SU-DHL-6 (cell line): Measurements from ENCODE around the gene DHRS12.

ENCODE experiments used
- H2AFZ ChIP-seq: fragments of 200-600 bp; sonication (generic); 2 replicates; pipeline ENCODE4 v1.6.1; 2014; ENCODE audit warnings: low read depth, mild to moderate bottlenecking, moderate library complexity, mixed read lengths, antibody characterized with exemption, low read length; ENCODE audit not compliant: severe bottlenecking
- H3F3A ChIP-seq: fragments of 200-600 bp; shearing (Covaris generic); 2 replicates; pipeline ENCODE4 v1.6.0; 2016; ENCODE audit warnings: antibody characterized with exemption, mild to moderate bottlenecking; ENCODE audit not compliant: insufficient read depth
- H3K27ac ChIP-seq: fragments of 200-600 bp; sonication (generic); 2 replicates; pipeline ENCODE4 v1.5.1; 2016; ENCODE audit warnings: low read depth, mild to moderate bottlenecking, low read length, moderate library complexity, mixed read lengths
- H3K27me3 ChIP-seq: fragments of 200-600 bp; sonication (generic), shearing (Covaris generic); 2 replicates; pipeline ENCODE4 v1.6.0; 2014; ENCODE audit warnings: mild to moderate bottlenecking, low read length
- H3K36me3 ChIP-seq: fragments of 200-600 bp; sonication (generic); 2 replicates; pipeline ENCODE4 v1.6.1; 2014; ENCODE audit warnings: mild to moderate bottlenecking, low read length, mixed read lengths
- H3K4me2 ChIP-seq: fragments of 300-600, 200-600 bp; shearing (Covaris generic), sonication (generic); 2 replicates; pipeline ENCODE4 v1.6.0; 2014; ENCODE audit warnings: low read length, low read depth, mild to moderate bottlenecking; ENCODE audit not compliant: poor library complexity, severe bottlenecking
- H3K4me3 ChIP-seq: fragments of 200-600 bp; sonication (generic); 2 replicates; pipeline ENCODE4 v1.5.1; 2014; ENCODE audit warnings: antibody characterized with exemption, low read length, mild to moderate bottlenecking, mixed read lengths; ENCODE audit not compliant: insufficient read depth, poor library complexity, severe bottlenecking
- H3K79me2 ChIP-seq: fragments of 200-600 bp; sonication (generic); 2 replicates; pipeline ENCODE4 v1.6.1; 2014; ENCODE audit warnings: mild to moderate bottlenecking, low read length, moderate library complexity; ENCODE audit not compliant: insufficient read depth
- H3K9ac ChIP-seq: fragments of 200-600 bp; sonication (generic); 2 replicates; pipeline ENCODE4 v1.7.0; 2014; ENCODE audit warnings: mild to moderate bottlenecking, low read length
- H3K9me2 ChIP-seq: fragments of 200-600 bp; sonication (generic); replicated peaks from 2 replicates; pipeline ENCODE4 v1.6.1; 2014; ENCODE audit warnings: low read length; ENCODE audit not compliant: insufficient read depth
- H3K9me3 ChIP-seq: fragments of 200-600 bp; sonication (generic); 2 replicates; pipeline ENCODE4 v1.6.1; 2014; ENCODE audit warnings: low read length, mixed read lengths; ENCODE audit not compliant: insufficient read depth
- H4K20me1 ChIP-seq: fragments of 200-600 bp; sonication (generic); 2 replicates; pipeline ENCODE4 v1.6.1; 2014; ENCODE audit warnings: low read depth, mild to moderate bottlenecking, antibody characterized with exemption, low read length, moderate library complexity, mixed read lengths
- CTCF ChIP-seq: fragments of 200-600 bp; sonication (generic); IDR thresholded peaks from one replicate; pipeline ENCODE4 v1.5.1; 2017; ENCODE audit warnings: antibody characterized with exemption, mild to moderate bottlenecking, low read length, moderate library complexity; ENCODE audit not compliant: insufficient read depth, poor library complexity, severe bottlenecking
- EZH2phosphoT487 ChIP-seq: fragments of 200-600 bp; sonication (generic), shearing (Covaris generic); conservative IDR thresholded peaks from 2 replicates; pipeline ENCODE4 v1.6.1; 2018; ENCODE audit warnings: mild to moderate bottlenecking, antibody characterized with exemption, low read length, moderate library complexity, mixed read lengths

The DHRS12 gene

GRCh38 chr13:51768976-51769375 lies 35.0 kb downstream of the DHRS12 start:
- Histone ChIP-seq H3K79me2 (no peaks in the 10 kb centered on the region), H2AFZ (no peak overlapping the region), H4K20me1 (no peaks in the 10 kb centered on the region), H3K27ac (no peak overlapping the region), H3K9me2 (no peaks in the 10 kb centered on the region), H3K4me2 (no peak overlapping the region), H3K36me3 (no peaks in the 10 kb centered on the region), H3K4me3 (no peak overlapping the region), H3F3A (no peaks in the 10 kb centered on the region), H3K9ac (no peak overlapping the region), H3K27me3 (no peaks in the 10 kb centered on the region), H3K9me3 (no peaks in the 10 kb centered on the region)
- TF ChIP-seq EZH2phosphoT487 (no peak), CTCF (no peak)

- TF ChIP-seq EZH2phosphoT487: no peak
- no peak for TF ChIP-seq CTCF
- H3K36me3 ChIP-seq: no peaks in the 10 kb centered on the region
- no peak overlapping the region for H2AFZ ChIP-seq
- H4K20me1 ChIP-seq: no peaks in the 10 kb centered on the region
- H3K9ac ChIP-seq: no peak overlapping the region
- no peaks in the 10 kb centered on the region for H3F3A ChIP-seq
- H3K27ac ChIP-seq: no peak overlapping the region
- H3K79me2 ChIP-seq: no peaks in the 10 kb centered on the region
- H3K9me3 ChIP-seq: no peaks in the 10 kb centered on the region
- no peaks in the 10 kb centered on the region for H3K27me3 ChIP-seq
- no peaks in the 10 kb centered on the region for H3K9me2 ChIP-seq
- H3K4me3 ChIP-seq: no peak overlapping the region
- H3K4me2 ChIP-seq: no peak overlapping the region
These were observed 35.5 kb downstream of the DHRS12 start for GRCh38 chr13:51768378-51768921.

DNA sequence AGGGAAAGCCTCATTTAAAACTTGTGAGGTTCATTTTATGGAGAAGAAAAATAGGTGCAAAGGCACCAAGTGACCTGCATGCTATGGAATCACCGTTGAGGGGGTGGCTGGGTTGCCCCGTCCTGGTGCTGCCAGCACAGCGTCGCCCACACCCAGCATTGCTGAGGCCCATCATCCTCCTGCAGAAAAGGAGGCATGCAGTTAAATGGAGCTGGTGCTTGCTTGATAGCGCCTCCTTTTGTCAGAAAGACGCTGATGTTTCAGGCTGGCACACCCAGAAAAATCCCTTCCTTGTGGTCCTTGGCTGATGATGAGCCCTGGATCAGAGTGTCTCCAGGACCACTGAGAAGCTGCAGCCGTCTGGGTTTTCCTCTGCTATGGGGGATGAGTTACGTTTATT lies 36.9 kb downstream of the DHRS12 start:
- no peaks in the 10 kb centered on the region for H3K79me2 ChIP-seq
- no peaks in the 10 kb centered on the region for H3K9me3 ChIP-seq
- no peaks in the 10 kb centered on the region for H3K36me3 ChIP-seq
- H3K9ac ChIP-seq: no peak overlapping the region
- TF ChIP-seq CTCF: no peak
- no peak for TF ChIP-seq EZH2phosphoT487
- H2AFZ ChIP-seq: no peak overlapping the region
- H3K4me2 ChIP-seq: no peak overlapping the region
- H3K27ac ChIP-seq: no peak overlapping the region
- no peaks in the 10 kb centered on the region for H3K9me2 ChIP-seq
- no peaks in the 10 kb centered on the region for H3K27me3 ChIP-seq
- no peak overlapping the region for H3K4me3 ChIP-seq
- no peaks in the 10 kb centered on the region for H3F3A ChIP-seq
- H4K20me1 ChIP-seq: no peaks in the 10 kb centered on the region
